SU-DHL-6 (cell line): ENCODE results near the gene MINK1.

Experiments used
- EZH2phosphoT487 ChIP-seq: fragments of 200-600 bp; sonication (generic), shearing (Covaris generic); conservative IDR thresholded peaks from 2 replicates; pipeline ENCODE4 v1.6.1; 2018; ENCODE audit warnings: mild to moderate bottlenecking, antibody characterized with exemption, low read length, moderate library complexity, mixed read lengths
- TF ChIP-seq, protein P1 (sequence below): fragments of 200-600 bp; sonication (generic); IDR thresholded peaks from one replicate; pipeline ENCODE4 v1.5.1; 2017; ENCODE audit warnings: antibody characterized with exemption, mild to moderate bottlenecking, low read length, moderate library complexity; ENCODE audit not compliant: insufficient read depth, poor library complexity, severe bottlenecking

DNA sequence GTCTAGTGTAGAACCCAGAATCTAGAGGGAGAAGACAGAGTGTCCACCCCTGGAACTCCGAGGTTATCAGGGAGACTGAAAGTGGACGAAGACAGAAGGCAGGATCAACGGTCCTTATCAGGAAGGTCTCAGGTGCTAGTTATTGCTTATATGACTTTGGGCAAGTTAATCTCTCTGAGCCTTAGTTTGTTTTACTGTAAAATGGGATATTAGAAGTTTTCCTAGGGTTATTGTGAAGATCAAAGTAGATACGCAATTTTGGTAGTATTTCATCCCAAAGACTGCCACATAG, 108.1 kb downstream of the MINK1 start:
- TF ChIP-seq, protein P1, sequence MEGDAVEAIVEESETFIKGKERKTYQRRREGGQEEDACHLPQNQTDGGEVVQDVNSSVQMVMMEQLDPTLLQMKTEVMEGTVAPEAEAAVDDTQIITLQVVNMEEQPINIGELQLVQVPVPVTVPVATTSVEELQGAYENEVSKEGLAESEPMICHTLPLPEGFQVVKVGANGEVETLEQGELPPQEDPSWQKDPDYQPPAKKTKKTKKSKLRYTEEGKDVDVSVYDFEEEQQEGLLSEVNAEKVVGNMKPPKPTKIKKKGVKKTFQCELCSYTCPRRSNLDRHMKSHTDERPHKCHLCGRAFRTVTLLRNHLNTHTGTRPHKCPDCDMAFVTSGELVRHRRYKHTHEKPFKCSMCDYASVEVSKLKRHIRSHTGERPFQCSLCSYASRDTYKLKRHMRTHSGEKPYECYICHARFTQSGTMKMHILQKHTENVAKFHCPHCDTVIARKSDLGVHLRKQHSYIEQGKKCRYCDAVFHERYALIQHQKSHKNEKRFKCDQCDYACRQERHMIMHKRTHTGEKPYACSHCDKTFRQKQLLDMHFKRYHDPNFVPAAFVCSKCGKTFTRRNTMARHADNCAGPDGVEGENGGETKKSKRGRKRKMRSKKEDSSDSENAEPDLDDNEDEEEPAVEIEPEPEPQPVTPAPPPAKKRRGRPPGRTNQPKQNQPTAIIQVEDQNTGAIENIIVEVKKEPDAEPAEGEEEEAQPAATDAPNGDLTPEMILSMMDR, result no peak
- no peak for TF ChIP-seq EZH2phosphoT487
